Suprapubic skin (tissue), 3 donors: ENCODE results near the gene KCNN2.

Source experiments
- POLR2AphosphoS5 ChIP-seq, 3 donors: sonication (generic); formaldehyde crosslinking; IDR thresholded peaks; one replicate each; pipeline ENCODE4 v1.6.1; 2017; ENCODE audit warnings: antibody characterized with exemption in 3 of 3
- TF ChIP-seq, protein P1 (sequence below), 2 donors: fragments of 200-600 bp in 1 of 2; fragments of 450-650 bp in 1 of 2; sonication (generic) in 1 of 2; IDR thresholded peaks; one replicate each; pipeline ENCODE4 v1.5.1; 2016 to 2019; ENCODE audit warnings: antibody characterized with exemption in 2 of 2, mild to moderate bottlenecking in 1 of 2, moderate library complexity in 1 of 2

DNA sequence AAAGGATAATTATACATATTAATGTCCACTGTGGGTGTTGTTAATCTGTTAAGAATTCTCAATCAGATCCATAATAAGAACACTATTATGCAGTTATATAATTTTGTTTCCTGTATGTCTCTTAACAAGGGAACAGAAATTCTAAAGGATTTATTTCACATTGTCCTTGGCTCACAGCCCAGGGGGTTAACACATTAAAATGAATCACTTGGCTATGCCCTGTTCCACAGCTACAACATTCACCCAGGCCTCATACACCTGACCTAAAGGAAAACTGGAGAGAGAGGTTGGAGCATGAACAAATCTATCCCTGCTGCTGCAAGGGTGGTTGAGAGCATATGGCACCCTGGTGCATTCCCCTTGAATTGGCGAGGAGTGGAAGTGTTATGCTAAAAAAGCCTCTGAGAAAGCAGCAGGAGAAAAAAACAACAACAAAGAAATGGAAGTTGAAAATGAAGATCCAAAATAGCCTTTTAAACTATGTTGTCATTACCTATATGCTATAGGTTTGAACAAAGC is 116.0 kb downstream of the KCNN2 start:
- TF ChIP-seq, protein P1, sequence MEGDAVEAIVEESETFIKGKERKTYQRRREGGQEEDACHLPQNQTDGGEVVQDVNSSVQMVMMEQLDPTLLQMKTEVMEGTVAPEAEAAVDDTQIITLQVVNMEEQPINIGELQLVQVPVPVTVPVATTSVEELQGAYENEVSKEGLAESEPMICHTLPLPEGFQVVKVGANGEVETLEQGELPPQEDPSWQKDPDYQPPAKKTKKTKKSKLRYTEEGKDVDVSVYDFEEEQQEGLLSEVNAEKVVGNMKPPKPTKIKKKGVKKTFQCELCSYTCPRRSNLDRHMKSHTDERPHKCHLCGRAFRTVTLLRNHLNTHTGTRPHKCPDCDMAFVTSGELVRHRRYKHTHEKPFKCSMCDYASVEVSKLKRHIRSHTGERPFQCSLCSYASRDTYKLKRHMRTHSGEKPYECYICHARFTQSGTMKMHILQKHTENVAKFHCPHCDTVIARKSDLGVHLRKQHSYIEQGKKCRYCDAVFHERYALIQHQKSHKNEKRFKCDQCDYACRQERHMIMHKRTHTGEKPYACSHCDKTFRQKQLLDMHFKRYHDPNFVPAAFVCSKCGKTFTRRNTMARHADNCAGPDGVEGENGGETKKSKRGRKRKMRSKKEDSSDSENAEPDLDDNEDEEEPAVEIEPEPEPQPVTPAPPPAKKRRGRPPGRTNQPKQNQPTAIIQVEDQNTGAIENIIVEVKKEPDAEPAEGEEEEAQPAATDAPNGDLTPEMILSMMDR (IDR thresholded peaks at IDR 0.05): no peak
- no peak for TF ChIP-seq POLR2AphosphoS5 (IDR thresholded peaks at IDR 0.05)
